ENCODE measurements around the gene CAV1. TPM values are rescaled to one million over a fixed set of nuclear protein-coding genes. Genes with fewer than 3 reads are reported as not detected.

CAV1 gene
- total RNA-seq, 2 experiments from 2014 or later, result 0.13 to 0.38 TPM

DNA sequence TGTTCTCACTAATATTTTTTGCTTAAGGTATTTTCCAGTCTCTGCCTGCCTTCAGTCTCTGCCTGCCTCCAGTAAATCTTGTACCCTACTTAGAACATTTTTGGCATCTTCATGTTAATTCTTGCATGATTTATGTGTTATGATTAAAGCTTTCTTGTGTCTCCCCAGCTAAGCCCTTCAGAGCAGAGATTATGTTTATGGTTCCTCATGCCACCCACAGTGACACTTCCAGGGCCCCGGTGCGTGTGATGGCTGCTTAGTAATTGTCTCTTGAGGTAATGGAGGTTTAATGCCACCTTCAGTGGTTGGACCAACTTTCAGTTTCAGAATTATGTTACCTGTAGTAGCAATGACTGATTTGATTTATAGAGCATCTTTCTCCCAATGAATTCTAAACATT is 76.6 kb downstream of the CAV1 start:
- Mint-ChIP-seq H3K4me1 (peaks cover 14% of the 10 kb centered on the region), H3K27ac (no peak overlapping the region), H3K9me3 (no peaks in the 10 kb centered on the region), H3K36me3 (ENCODE audit: low read depth) (no peaks in the 10 kb centered on the region), H3K27me3 (peaks cover 19% of the 10 kb centered on the region), H3K4me3 (no peak overlapping the region)
- ChIA-PET CTCF (interaction anchor here (0.9 kb wide), 1 partner anchor 9 kb away, joined by 4 read pairs; no protein-coding TSS in a partner anchor), POLR2A (interaction anchor here (1.0 kb wide), 1 partner anchor 390 kb away, joined by 4 read pairs; no protein-coding TSS in a partner anchor)
- DNase-seq, result peak; percentile 31

DNA sequence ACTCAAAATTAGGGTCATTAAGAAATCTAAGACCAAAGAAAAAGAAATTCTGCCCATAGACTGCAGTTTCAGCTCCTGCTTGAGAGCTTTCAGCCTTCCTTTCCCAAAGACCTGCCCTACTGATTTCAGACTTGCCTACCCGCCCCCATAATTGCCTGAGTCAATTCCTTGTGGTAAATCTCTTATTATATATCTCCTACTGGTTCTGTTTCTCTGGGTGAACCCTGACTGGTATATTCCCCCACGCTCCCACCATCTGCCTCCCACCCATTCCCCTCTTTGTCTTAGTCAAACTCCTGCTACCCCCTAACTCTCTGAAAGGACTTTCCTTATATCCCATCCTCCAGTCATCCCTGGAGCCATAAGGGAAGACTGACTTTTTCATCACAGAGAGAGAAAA is 82.5 kb downstream of the CAV1 start:
- ChIA-PET CTCF (no interaction called here), POLR2A (no interaction called here)
- peaks cover 26% of the 10 kb centered on the region for H3K27me3 Mint-ChIP-seq
- H3K4me3 Mint-ChIP-seq, result no peak overlapping the region
- H3K27ac Mint-ChIP-seq, result no peak overlapping the region
- no peaks in the 10 kb centered on the region for H3K9me3 Mint-ChIP-seq
- no peaks in the 10 kb centered on the region for H3K36me3 Mint-ChIP-seq (ENCODE audit: low read depth)
- DNase-seq, result no peak
- H3K4me1 Mint-ChIP-seq, result peaks cover under 1% of the 10 kb centered on the region

GRCh38 chr7:116610210-116610609 is 85.4 kb downstream of the CAV1 start:
- CTCF ChIA-PET, result no interaction called here
- POLR2A ChIA-PET, result no interaction called here

GRCh38 chr7:116610721-116611120 is 85.9 kb downstream of the CAV1 start:
- no peaks in the 10 kb centered on the region for H3K4me1 Mint-ChIP-seq
- DNase-seq, result no peak
- no peak overlapping the region for H3K4me3 Mint-ChIP-seq
- CTCF ChIA-PET, result no interaction called here
- peaks cover 44% of the 10 kb centered on the region for H3K27me3 Mint-ChIP-seq
- POLR2A ChIA-PET, result no interaction called here
- no peaks in the 10 kb centered on the region for H3K9me3 Mint-ChIP-seq
- H3K36me3 Mint-ChIP-seq (ENCODE audit: low read depth), result no peaks in the 10 kb centered on the region
- H3K27ac Mint-ChIP-seq, result no peak overlapping the region

More at GRCh38 chr7:116610210-116610609, 85.4 kb downstream of the CAV1 start:
- H3K36me3 Mint-ChIP-seq (ENCODE audit: low read depth), result no peaks in the 10 kb centered on the region
- H3K27ac Mint-ChIP-seq, result no peak overlapping the region
- H3K27me3 Mint-ChIP-seq, result peaks cover 40% of the 10 kb centered on the region
- no peak overlapping the region for H3K4me3 Mint-ChIP-seq
- H3K4me1 Mint-ChIP-seq, result no peaks in the 10 kb centered on the region
- no peaks in the 10 kb centered on the region for H3K9me3 Mint-ChIP-seq
- DNase-seq, result no peak

Other genes with a start within 250 kb of the CAV1 start
- not detected for gene CAV2, start 25.3 kb upstream of the CAV1 start, total RNA-seq
- under 1 TPM; 0.65 to 0.83 TPM for gene MET, start 147.2 kb downstream of the CAV1 start, total RNA-seq

Measured in activated CD4-positive, alpha-beta memory T cell treated with anti-CD3 and anti-CD28 coated beads, Interleukin-2, amount 10 ng/mL, durations not matched to agents 7 days and 5 days (primary cell).